GM19328 (cell line): Measurements from ENCODE around the gene NKX1-1.
"Not testable (repeated sequence)": the region's sequence is repeated elsewhere in the genome, so short reads cannot be mapped to it uniquely, and the experiment has no call there.

ENCODE experiments used
- ATAC-seq: cut with Tn5 transposase; IDR thresholded peaks from one replicate; pipeline ENCODE4 v1.9.1; 2021; ENCODE audit warnings: mild to moderate bottlenecking, moderate library complexity; ENCODE audit not compliant: unreplicated experiment

NKX1-1 gene

GRCh38 chr4:1375051-1375721 lies 31.1 kb downstream of the NKX1-1 start:
- ATAC-seq = no peak

GRCh38 chr4:1374706-1375045 lies 31.6 kb downstream of the NKX1-1 start:
- ATAC-seq = no peak

- no peak for ATAC-seq
Observed at GRCh38 chr4:1373892-1374705, 32.1 kb downstream of the NKX1-1 start.

- not testable (repeated sequence) for ATAC-seq
Observed at GRCh38 chr4:1372576-1372975, 33.7 kb downstream of the NKX1-1 start.

GRCh38 chr4:1371176-1372165 lies 34.8 kb downstream of the NKX1-1 start:
- no peak for ATAC-seq

- no peak for ATAC-seq
Observed at GRCh38 chr4:1370321-1371124, 35.7 kb downstream of the NKX1-1 start.

- no peak for ATAC-seq
Observed at GRCh38 chr4:1369479-1370079, 36.7 kb downstream of the NKX1-1 start.

GRCh38 chr4:1369091-1369450 lies 37.2 kb downstream of the NKX1-1 start:
- ATAC-seq = no peak

GRCh38 chr4:1368421-1369090 lies 37.7 kb downstream of the NKX1-1 start:
- no peak for ATAC-seq

GRCh38 chr4:1367936-1368289 lies 38.3 kb downstream of the NKX1-1 start:
- ATAC-seq = no peak

GRCh38 chr4:1367230-1367935 lies 38.9 kb downstream of the NKX1-1 start:
- ATAC-seq = no peak

- no peak for ATAC-seq
Observed at GRCh38 chr4:1366371-1367229, 39.6 kb downstream of the NKX1-1 start.

GRCh38 chr4:1365271-1366178 lies 40.7 kb downstream of the NKX1-1 start:
- no peak for ATAC-seq

- ATAC-seq = no peak
Observed at GRCh38 chr4:1364748-1365147, 41.5 kb downstream of the NKX1-1 start.

GRCh38 chr4:1364217-1364616 lies 42.0 kb downstream of the NKX1-1 start:
- no peak for ATAC-seq

GRCh38 chr4:1363513-1363912 lies 42.7 kb downstream of the NKX1-1 start:
- no peak for ATAC-seq

- ATAC-seq = no peak
Observed at GRCh38 chr4:1362521-1362920, 43.7 kb downstream of the NKX1-1 start.
